Fibroblast of mammary gland (primary cell): Measurements from ENCODE around the gene NEU4.
A peak's percentile ranks its signal among the peaks of the same experiment; 100 is the strongest.

Source experiments
- DNase-seq: peaks from one replicate; pipeline ENCODE4 v3.0.0-alpha.2; 2010; ENCODE audit warnings: low read depth
- H3K4me3 ChIP-seq: 2 replicates; pipeline ENCODE4 v1.5.1; 2011; ENCODE audit warnings: low read depth, mild to moderate bottlenecking, low read length, moderate library complexity; ENCODE audit not compliant: control insufficient read depth
- CTCF ChIP-seq: conservative IDR thresholded peaks from 2 replicates; pipeline ENCODE4 v1.5.1; 2011; ENCODE audit warnings: low read depth, low read length, inconsistent platforms; ENCODE audit not compliant: control insufficient read depth, insufficient read depth

The NEU4 gene

GRCh38 chr2:241813644-241814392, 4.8 kb downstream of the NEU4 start:
- no peak overlapping the region for H3K4me3 ChIP-seq
- TF ChIP-seq CTCF: no peak
- peak; percentile 8 for DNase-seq

DNA sequence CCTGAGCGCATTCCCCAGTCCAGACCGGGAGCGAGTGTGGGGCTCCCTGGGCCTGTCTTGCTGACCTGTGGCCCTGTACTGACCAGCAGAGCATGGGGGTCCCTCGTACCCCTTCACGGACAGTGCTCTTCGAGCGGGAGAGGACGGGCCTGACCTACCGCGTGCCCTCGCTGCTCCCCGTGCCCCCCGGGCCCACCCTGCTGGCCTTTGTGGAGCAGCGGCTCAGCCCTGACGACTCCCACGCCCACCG, 5.3 kb downstream of the NEU4 start:
- TF ChIP-seq CTCF: no peak
- no peak overlapping the region for H3K4me3 ChIP-seq
- DNase-seq: no peak

GRCh38 chr2:241814643-241815476, 5.9 kb downstream of the NEU4 start:
- no peak for DNase-seq
- no peak for TF ChIP-seq CTCF
- no peak overlapping the region for H3K4me3 ChIP-seq

DNA sequence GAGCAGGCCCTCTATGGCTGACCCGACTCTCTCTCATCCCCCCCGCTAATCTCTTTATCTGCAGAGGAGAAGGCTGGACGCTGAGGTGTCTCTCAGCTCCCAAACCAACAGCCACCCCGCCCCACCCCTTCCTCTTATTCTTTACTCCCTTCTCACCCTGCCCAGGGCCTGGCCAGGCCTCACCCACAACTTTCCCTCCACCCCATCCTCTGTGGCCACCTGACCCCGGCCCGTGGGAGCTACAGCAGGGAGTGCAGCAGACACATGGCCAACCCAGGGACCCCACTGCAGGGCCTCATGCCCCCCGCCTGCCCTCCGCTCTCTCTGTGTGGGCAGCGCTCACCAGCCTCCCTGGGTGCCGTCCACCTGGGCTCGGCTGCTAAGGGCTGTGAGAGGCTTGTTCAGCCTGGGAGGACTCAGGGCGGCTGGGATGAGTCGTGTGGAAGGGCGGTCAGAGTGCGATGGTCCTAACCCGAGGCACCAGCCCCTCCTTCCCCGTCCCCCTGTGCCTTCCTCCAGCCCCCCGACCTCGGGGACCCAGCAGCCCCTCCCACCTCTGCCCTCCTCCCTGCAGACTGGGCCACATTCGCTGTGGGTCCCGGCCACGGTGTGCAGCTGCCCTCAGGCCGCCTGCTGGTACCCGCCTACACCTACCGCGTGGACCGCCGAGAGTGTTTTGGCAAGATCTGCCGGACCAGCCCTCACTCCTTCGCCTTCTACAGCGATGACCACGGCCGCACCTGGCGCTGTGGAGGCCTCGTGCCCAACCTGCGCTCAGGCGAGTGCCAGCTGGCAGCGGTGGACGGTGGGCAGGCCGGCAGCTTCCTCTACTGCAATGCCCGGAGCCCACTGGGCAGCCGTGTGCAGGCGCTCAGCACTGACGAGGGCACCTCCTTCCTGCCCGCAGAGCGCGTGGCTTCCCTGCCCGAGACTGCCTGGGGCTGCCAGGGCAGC, 6.8 kb downstream of the NEU4 start:
- no peak for DNase-seq
- no peak for TF ChIP-seq CTCF
- H3K4me3 ChIP-seq: no peak overlapping the region

GRCh38 chr2:241816431-241817121, 7.6 kb downstream of the NEU4 start:
- TF ChIP-seq CTCF: no peak
- DNase-seq: no peak
- H3K4me3 ChIP-seq: no peak overlapping the region
